ENCODE measurements around the gene SRPX. TPM values are rescaled to one million over a fixed set of nuclear protein-coding genes. Genes with fewer than 3 reads are reported as not detected.

Gene SRPX
- total and polyA plus RNA-seq, 2 of the 13 experiments (the other 11 are each of a cell fraction or from before 2014, with no cell fraction given): 0.30 TPM; not detected in 1

GRCh38 chrX:38103857-38104812 lies 116.5 kb downstream of the SRPX start:
- no peak overlapping the region for H2AFZ ChIP-seq (ENCODE audit: low read length)
- no peaks in the 10 kb centered on the region for H4K20me1 ChIP-seq (ENCODE audit: insufficient read depth, low read length)
- TF ChIP-seq ZMAT3 (CRISPR knock-in tag; conservative IDR thresholded peaks at IDR 0.05) (no peak), GPBP1L1 (CRISPR knock-in tag; IDR thresholded peaks at IDR 0.05) (no peak), RAD51 (IDR thresholded peaks at IDR 0.05; ENCODE audit: borderline replicate concordance) (no peak), HNRNPLL (IDR thresholded peaks at IDR 0.05; ENCODE audit: low read depth, low read length, poor library complexity, severe bottlenecking) (no peak), SPEN (CRISPR knock-in tag; IDR thresholded peaks at IDR 0.05; ENCODE audit: low read depth) (no peak)
- no peak for DNase-seq (ENCODE audit: low spot score)
- H3K36me3 ChIP-seq (replicated peaks in 1 of 2; ENCODE audit: control insufficient read depth in 1 of 2, insufficient read depth in 2 of 2, low read length in 2 of 2): no peaks in the 10 kb centered on the region
- ATAC-seq: no peak
- in situ Hi-C loops (cut with HindIII; ENCODE audit: extremely low pct_ligation_motif_present, low pct_unique_long_range_greater_than_20kb) (no loop called here), intact Hi-C loops (cut with micrococcal nuclease; ENCODE audit: unreplicated experiment) (no loop called here)
- ChIA-PET POLR2A (no interaction called here), CTCF (ENCODE audit: low intra/inter-chr PET ratio, low total read pairs) (no interaction called here)
- H3K79me2 ChIP-seq (ENCODE audit: insufficient read depth, low read length): no peaks in the 10 kb centered on the region
- H3K9ac ChIP-seq (ENCODE audit: insufficient read depth, low read depth, low read length): no peak overlapping the region
- no peak overlapping the region for H3K4me2 ChIP-seq (ENCODE audit: low read depth, low read length)
- no TSS peak for BruUV-seq (replicated peaks)
- WGBS (ENCODE audit: low lambda C conversion rate): 3% methylated on average over 4 of the region's 5 CpGs
- peaks cover 10% of the 10 kb centered on the region; the same call in 1 of the 2 replicates for H3K4me1 ChIP-seq (ENCODE audit: insufficient read depth, low read length)
- no peaks in the 10 kb centered on the region for H3K27me3 ChIP-seq (ENCODE audit: control insufficient read depth in 1 of 2, insufficient read depth in 2 of 2, low read length in 2 of 2)
- H3K9me3 ChIP-seq (ENCODE audit: low read length): no peaks in the 10 kb centered on the region
- no peak overlapping the region for H3K4me3 ChIP-seq (replicated peaks in 1 of 3; ENCODE audit: insufficient read depth in 1 of 3, low read depth in 2 of 3, low read length in 3 of 3)
- FAIRE-seq: no peak
- H3K27ac ChIP-seq (ENCODE audit: extremely low read length, insufficient read depth, low read length): no peak overlapping the region

- H3K27me3 ChIP-seq (ENCODE audit: control insufficient read depth in 1 of 2, insufficient read depth in 2 of 2, low read length in 2 of 2): no peaks in the 10 kb centered on the region
- WGBS (ENCODE audit: low lambda C conversion rate): 0% methylated on average over 1 of the region's 1 CpG
- no peak overlapping the region for H3K9ac ChIP-seq (ENCODE audit: insufficient read depth, low read depth, low read length)
- in situ Hi-C loops (cut with HindIII; ENCODE audit: extremely low pct_ligation_motif_present, low pct_unique_long_range_greater_than_20kb): no loop called here
- H3K4me2 ChIP-seq (ENCODE audit: low read depth, low read length): no peak overlapping the region
- CTCF ChIA-PET (ENCODE audit: low intra/inter-chr PET ratio, low total read pairs): no interaction called here
- H2AFZ ChIP-seq (ENCODE audit: low read length): no peak overlapping the region
- no peaks in the 10 kb centered on the region for H3K9me3 ChIP-seq (ENCODE audit: low read length)
- peaks cover 10% of the 10 kb centered on the region; the same call in 1 of the 2 replicates for H3K4me1 ChIP-seq (ENCODE audit: insufficient read depth, low read length)
- no peak for FAIRE-seq
- H3K79me2 ChIP-seq (ENCODE audit: insufficient read depth, low read length): no peaks in the 10 kb centered on the region
- no peak overlapping the region for H3K27ac ChIP-seq (ENCODE audit: extremely low read length, insufficient read depth, low read length)
- intact Hi-C loops (cut with micrococcal nuclease; ENCODE audit: unreplicated experiment): no loop called here
- H3K36me3 ChIP-seq (replicated peaks in 1 of 2; ENCODE audit: control insufficient read depth in 1 of 2, insufficient read depth in 2 of 2, low read length in 2 of 2): no peaks in the 10 kb centered on the region
- DNase-seq (ENCODE audit: low spot score): no peak
- BruUV-seq (replicated peaks): no TSS peak
- no peaks in the 10 kb centered on the region for H4K20me1 ChIP-seq (ENCODE audit: insufficient read depth, low read length)
- H3K4me3 ChIP-seq (replicated peaks in 1 of 3; ENCODE audit: insufficient read depth in 1 of 3, low read depth in 2 of 3, low read length in 3 of 3): no peak overlapping the region
- ATAC-seq: no peak
- POLR2A ChIA-PET: no interaction called here
- no peak for TF ChIP-seq ZNF790 (CRISPR knock-in tag; IDR thresholded peaks at IDR 0.05; ENCODE audit: borderline replicate concordance)
- no peak for TF ChIP-seq THAP8 (CRISPR knock-in tag; IDR thresholded peaks at IDR 0.05; ENCODE audit: borderline replicate concordance)
- TF ChIP-seq ZSCAN25 (CRISPR knock-in tag; IDR thresholded peaks at IDR 0.05): no peak
- no peak for TF ChIP-seq NFE2 (CRISPR knock-in tag; IDR thresholded peaks at IDR 0.05)
- no peak for TF ChIP-seq DMTF1 (CRISPR knock-in tag; IDR thresholded peaks at IDR 0.05)
- TF ChIP-seq HNRNPUL1 (IDR thresholded peaks at IDR 0.05; ENCODE audit: low read depth, low read length): no peak
- no peak for TF ChIP-seq CCDC6 (CRISPR knock-in tag; IDR thresholded peaks at IDR 0.05)
- no peak for TF ChIP-seq ZNF230 (CRISPR knock-in tag; IDR thresholded peaks at IDR 0.05)
- TF ChIP-seq ZNF773 (CRISPR knock-in tag; IDR thresholded peaks at IDR 0.05; ENCODE audit: borderline replicate concordance): no peak
These were observed 117.8 kb downstream of the SRPX start for GRCh38 chrX:38102875-38103274.
